GM21360 (cell line): ENCODE measurements around the gene SDK1.

ENCODE experiments used
- ATAC-seq: cut with Tn5 transposase; IDR thresholded peaks from one replicate; pipeline ENCODE4 v1.9.1; 2021; ENCODE audit warnings: mild to moderate bottlenecking, moderate library complexity; ENCODE audit not compliant: unreplicated experiment

The SDK1 gene

DNA sequence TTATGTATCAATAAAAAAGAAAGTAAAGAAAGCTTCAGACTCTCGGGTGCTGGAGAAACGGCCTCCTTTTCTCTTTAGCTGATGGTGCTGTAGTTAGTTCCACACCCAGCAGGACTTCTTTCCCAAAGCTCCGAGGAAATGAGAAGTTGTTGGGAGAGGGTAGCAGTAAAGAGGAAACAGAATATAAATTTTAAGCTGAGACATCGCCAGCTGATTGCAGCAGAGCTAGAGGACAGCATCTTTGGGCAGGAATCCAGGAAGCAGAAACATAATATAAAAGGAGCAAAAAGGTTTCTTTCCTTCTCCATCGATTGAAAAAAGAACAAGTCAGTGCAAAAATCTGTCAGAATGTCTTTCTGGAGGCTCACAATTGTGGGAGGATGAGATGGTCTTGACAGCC lies 764.1 kb downstream of the SDK1 start:
- ATAC-seq, result no peak

DNA sequence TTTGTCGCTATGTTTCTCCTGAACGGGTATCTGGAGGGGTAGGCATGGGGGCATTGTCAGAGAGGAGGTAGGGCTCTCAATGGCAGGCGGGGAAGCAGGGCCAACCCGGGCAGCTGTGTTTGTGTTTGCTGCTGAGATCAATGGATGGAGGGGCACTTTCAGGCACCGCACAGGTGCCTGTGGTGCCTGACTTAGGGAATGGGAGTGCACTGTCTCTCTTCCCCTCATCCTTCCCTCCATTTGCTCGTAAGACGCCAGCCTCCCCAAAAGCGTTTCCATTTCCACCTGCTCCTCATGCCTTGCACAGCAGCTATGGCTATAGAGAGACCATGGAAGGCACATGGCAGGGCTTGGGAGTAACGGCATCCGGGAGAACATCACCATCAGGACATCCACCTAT lies 765.2 kb downstream of the SDK1 start:
- no peak for ATAC-seq

DNA sequence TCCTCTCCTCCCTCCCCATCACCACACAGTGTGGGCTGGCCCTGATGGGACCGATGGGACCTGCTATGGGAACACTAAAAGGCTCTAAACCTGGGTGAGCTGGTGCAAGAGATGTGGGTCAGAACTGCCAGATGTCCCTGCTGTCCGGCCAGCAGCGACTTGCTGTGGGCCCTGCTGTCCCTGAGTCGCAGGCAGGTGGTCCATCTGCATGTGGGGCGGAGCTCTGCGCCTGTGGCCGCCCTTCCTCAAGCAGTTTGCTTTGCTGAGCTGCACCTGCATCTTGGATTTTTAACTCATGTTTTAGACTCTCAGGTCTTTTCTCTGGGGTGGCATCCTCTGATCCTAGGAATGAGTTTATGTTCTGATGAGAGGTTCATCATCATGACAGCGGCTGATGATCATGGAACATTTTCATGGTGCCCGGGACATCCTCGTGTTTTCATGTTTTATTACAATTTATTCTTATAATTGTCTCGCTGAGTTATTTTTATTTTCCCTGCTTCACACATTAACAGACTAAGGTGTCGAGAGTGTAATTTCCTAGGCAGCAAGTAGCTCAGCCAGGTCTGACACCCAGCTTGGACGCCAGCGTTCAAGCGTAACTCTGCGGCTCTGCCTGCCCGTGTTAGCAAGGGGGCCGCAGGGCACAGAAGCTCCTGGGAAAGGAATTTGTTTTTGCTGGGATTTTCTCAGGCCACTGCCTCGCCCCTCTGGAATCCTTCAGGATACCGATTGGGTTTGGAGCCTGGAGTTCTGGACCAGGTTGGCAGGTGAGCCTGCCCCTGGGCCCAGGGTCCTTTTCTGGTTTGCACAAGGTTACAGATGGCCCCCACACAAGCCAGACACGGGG lies 765.8 kb downstream of the SDK1 start:
- no peak for ATAC-seq

DNA sequence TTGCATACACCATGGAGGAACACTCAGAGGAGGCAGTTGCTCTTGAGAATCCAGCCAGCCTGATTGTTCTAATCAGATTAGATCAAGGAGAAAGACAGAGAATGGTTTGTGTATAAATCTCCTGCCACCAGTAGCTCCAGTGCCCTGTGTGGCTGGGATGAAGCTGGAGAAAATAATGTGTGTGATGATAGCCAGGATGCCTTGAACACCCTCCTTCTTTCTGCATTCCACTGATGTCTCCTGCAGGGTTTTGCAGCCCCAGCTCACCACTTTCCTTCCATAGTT lies 766.4 kb downstream of the SDK1 start:
- ATAC-seq, result no peak

DNA sequence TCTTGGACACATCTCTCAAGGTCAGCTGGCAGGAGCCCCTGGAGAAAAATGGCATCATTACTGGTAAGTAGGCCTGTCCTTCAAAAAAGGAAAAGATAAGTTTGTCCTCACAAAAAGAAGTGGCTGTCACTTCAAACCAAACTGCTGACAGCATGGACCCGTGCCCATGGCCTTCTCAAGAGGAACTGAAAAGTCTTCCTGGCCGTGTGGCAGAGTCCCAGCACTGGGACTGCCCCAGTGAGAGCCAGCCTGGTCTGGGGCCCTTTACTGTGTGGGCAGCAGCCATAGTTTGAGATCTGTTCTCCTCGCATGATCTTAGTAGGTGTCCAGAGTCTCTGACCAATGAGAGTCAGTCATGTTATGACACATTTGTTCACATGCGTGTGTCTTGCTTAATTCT lies 766.8 kb downstream of the SDK1 start:
- no peak for ATAC-seq

DNA sequence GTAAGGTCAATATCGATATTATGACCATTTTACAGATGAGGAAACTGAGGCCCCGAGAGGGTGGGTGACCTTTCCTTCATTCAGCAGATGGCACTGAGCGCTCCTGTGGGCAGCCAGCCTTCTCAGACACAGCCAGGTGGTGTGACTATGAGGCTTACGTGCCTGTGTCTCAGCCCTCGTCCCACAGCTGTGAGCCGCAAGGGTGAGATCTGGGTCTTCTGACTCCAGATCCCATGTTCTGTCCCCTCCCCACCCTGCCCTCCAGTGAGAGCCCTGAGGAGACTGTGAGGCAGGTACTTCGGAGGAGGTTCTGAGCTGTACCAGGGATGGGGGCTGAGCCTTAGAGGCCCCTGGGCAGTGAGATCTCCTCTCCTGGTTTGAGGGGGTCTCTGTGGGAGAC lies 767.2 kb downstream of the SDK1 start:
- no peak for ATAC-seq

DNA sequence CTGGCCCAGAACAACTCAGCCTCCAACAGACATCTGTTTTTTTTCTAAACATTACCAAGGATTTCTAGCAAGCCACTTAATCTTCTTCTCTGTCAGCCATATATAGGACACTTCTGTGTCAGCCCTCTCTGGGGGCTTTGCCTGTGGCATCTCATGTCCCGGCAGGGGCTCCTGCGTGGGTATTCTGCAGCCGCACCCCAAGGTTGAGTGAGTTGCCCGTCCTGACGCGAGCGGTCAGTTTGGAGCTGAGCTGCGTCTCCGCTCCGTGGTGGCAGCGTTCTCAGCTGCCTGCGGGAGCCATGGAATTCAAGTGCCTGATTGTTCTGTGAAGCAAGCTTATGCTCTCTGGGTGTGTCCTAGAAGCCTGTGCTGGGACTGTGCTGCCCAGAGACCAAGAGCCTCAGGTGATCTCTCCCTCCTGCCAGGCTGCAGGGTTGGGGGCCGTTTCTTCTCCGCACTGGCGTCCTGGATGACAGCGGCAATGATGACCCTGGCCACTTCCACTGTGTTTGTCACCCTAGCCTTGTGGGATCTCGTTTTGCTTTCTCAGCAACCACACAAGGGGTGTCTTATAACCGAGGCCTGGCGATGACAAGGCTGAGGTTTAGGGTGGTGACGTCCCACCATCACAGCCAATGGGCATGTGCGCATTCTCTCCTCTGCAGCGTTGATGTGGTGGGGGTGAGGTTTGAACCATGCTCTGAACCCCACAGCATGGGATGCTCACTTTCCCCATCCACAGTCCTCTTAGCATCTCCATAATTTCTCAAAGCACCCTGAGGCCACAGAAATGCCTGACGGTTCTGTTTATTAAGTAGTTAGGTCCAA lies 768.4 kb downstream of the SDK1 start:
- no peak for ATAC-seq

DNA sequence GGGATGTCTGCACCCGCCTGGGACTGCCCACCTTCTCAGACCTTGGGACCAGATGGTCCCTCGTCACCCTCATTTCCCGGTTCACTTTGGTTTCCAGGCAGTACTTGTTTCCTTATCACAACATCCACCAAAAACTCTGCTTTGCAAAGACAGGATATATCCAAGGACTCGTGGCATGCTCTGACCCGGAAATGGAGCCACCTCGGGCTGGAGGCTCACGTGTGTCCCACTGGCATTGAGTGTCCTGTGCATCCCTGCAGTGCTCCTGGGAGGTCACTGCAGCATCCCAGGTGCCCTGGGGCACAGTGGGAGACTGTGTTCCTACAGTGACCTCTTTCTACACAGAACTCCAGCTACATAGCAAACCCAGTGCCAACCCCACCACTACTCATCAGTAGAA lies 769.2 kb downstream of the SDK1 start:
- ATAC-seq, result no peak

DNA sequence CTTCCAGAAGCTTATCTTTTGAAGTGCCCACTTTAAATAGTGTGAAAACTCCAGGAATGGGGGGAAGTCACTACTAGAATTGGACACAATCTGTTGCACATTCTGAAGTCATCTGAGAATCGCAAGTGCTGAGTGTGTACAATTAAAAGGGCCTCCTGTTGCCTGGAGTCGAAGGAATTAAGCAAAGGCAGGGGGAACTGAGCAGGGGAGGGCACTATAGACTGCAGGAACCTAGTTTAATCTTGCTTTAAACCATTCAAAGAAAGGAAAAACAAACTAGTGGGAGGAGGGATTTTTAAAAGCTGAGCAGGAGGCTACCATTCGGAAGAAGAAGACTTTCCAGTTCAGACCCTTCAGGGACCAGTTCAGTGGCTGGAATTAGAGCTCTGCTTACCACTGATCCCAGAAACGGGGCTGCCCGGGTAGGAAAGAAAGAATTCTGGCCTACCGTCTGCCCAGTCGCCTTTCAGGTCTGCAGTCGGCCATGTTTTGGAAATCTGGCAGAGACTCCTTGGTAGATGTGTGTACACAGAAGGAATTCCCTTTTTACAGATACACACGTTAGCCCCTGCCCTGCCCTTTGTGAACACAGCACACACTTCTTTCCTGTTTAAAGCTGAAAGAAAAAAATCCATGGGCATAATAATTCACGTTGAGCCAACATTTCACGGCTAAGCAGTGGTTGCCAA lies 770.5 kb downstream of the SDK1 start:
- ATAC-seq, result no peak

DNA sequence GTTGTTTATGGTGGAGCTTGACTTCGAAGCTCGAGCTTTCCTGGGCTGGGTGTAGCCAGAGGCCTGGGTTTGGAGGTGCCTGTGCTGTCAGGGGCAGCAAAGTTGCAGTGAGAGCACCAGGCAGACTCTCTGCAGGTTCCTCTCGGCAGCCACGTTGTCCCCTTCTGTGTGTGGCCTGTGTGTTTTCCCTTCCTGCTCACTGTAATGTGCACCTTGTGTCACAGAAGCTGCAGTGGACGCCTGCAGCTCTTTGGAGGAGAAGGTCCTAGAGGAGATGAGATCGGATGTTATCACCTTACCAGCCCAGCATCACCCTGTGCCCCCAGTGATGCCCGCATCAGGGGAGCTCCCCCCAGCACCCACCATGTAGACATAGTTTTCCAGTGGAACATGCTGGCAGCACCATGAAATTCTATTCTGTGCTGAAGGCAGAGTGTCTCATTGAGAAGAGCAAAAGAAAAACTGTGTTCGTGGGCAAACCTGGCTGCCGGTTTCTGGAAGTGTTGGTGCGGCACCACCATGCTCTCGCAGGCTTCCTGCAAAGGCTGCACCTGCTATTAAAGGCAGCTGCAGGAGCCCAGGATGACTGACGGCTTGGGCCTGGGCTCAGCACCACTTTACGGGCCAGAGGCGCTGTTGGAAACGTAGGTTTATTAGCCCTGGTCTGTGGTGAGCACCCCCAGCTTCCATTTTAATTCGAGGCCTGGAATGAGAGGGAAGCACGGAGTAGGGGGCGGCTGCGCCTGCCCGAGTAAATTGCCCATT lies 771.3 kb downstream of the SDK1 start:
- no peak for ATAC-seq

DNA sequence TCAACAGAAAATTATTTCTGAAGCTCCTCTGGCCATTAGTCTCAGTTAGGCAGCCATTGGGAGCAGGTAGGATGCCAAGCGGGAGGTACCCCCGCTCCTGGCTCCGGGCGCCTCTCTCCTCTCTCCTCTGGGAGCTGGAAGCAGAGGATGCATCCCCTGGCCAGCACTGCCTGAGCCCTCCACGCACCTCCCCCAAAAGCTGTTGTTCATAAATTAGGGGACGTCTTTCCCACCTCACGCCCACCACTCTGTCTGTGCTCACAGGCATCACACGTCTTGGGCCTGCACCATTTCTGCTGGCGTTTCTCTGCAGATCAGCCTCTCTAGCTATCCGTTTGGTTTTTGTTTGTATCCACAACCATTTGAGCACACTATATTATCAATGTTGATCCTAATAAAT lies 772.0 kb downstream of the SDK1 start:
- ATAC-seq, result no peak

DNA sequence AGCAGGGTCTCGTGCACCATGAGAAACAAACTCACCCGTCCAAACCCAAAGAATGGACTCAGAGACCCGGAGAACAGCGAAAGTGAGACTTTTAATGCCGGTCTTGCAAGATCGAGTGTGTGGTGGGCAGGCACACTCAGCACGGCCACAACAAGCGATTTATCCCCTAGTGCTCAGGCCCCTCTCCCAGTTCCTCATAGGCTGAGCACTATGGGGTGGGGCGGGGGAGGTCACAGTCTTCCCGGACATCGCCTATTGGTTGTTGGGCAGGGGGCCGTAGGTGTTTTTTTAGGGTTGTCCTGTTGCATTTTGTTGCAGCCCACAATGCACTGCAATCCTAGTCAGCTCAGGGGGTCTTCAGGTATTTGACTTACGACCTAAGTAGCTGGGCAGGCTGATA lies 772.7 kb downstream of the SDK1 start:
- ATAC-seq, result no peak

DNA sequence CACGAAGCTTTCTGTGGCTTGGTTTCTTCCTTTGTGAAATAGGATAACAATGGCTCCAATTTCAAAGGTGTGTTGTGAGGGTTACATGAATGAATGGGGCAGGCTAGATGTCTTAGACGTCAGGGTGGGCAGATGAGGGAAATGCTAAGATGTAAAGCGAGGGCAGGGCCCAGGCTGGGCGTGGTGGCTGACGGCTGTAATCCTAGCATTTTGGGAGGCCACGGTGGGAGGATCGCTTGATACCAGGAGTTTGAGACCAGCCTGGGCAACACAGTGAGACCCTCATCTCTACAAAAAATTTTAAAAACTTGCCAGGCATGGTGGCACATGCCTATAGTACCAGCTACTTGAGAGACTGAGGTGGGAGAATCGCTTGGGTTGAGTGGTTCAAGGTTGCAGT lies 773.4 kb downstream of the SDK1 start:
- ATAC-seq, result no peak

DNA sequence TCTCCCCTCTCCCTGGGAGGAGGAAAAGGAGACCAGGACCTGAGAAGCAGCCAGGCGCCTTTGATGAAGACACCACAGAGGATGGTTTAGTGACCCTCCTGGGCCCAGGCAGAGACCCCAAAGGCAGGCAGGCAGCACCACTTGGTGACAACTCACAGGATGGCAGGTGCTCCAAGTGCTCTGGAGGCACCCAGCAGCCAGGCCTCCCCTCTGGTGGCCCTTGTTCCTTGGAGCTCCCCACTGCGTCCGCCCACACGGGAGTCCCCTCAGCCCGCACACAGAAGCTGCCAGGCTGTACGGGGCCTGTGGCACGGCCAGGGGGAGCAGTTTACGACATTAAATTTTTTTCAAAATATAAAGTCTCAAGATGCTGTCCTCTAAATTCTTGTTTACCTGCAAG lies 773.9 kb downstream of the SDK1 start:
- no peak for ATAC-seq

DNA sequence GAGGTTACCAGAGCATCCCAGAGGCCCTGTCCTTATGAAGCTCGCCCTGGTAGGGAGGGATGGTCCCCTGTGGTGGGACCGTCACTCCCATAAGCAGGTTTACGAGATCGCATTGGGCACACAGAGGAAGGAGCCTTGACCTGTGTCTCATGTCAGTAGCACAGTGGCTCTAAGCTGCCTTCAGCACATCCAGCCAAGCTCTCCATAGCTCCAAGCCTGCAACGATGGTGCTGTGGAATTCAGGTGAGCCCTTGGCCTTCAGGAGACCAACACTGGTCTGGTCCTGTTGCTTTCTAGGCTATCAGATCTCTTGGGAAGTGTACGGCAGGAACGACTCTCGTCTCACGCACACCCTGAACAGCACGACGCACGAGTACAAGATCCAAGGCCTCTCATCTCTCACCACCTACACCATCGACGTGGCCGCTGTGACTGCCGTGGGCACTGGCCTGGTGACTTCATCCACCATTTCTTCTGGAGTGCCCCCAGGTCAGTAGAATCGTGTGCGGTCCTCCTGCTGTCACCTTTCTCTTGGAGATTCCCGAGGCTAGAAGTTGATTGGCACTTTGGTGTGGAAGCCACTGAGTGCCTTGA lies 775.7 kb downstream of the SDK1 start:
- no peak for ATAC-seq

DNA sequence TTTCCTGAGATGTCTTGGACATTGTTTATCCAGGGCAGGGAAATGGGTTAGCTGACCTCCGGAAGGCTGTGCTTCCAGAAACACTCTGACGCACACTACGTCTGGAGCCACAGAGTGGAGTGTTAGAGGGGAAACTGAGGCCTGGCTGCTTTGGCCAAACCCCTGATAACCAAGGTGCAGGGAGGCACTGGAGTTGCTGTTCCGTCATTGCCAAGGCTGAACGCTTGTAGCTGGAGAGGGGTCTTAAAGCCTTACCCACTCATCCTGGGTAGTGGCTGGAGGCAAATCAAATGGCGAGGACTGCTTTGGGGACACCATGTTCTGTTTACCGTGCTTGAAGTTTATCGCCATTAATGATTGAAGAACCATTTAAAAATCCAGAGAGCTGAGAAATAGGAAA lies 776.9 kb downstream of the SDK1 start:
- ATAC-seq, result no peak

DNA sequence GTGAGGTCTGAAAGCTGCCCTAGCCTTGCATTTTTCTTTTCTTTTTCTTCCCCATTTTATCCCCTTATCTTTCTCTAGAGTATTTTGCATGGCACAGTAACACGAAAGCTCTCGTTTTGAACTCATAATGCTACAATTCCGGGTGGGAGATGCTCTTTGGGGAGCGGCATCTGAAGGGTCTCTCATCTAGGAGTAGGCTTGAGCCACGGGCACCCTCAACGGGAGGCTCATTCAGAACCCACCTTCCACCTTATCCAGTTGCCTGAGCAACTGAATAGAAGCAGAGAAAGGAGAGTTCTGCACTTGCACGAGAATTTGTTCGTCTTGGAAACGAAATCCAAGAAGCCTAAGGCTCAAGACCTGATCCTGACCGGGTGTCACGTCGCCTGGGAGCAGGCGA lies 777.5 kb downstream of the SDK1 start:
- ATAC-seq, result no peak

DNA sequence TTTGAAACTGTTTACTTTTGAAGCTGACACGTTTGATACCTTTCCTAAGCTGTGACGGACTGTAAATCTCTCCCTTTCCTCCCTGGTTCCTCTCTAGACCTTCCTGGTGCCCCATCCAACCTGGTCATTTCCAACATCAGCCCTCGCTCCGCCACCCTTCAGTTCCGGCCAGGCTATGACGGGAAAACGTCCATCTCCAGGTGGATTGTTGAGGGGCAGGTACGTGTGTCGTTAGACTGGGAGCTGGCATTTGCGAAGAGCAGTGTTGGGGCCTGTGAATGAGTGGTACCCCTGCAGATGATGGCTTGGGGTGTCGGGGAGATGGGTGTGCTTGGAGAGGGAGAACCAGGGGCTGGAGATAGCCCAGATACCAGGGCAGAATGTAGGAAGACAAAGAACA lies 778.3 kb downstream of the SDK1 start:
- ATAC-seq, result no peak

DNA sequence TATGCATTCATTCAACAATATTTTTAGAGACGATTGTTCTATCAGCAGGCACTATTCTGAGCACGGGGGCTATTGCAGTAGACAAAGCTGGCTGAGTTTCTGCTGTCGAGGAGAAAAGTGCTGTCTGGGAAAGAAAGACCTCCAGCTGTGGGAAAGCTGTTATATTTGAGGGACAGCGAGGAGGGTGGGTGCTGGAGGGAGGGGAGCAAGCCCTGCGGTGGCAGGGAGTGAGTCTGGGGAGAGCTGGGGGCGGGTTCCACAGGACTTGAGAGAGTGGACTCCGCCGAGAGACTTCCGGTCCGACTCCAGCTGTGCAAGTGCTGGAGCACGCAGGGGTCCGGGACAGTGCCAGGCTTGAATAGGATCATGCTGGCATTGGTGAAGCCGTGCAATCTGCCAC lies 778.9 kb downstream of the SDK1 start:
- ATAC-seq, result no peak

DNA sequence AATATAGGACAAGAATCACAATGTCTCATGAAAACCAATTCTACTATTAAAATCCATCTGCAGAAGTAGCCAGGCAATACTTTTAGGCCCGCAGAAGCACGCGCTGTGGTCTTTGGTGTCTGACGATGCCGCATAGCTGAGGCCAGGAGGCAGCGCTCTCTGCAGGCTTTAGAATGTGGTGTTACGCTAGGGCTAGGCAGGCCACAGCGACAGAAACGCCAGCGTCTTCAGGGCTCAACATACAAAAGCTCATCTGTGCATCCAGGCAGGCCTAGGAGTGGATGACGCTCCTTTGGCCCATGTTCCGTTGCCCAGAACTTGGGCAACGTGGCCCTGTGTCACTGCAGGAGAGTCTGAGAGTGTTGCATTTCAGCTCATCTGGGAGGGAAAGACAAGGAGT lies 779.9 kb downstream of the SDK1 start:
- no peak for ATAC-seq

DNA sequence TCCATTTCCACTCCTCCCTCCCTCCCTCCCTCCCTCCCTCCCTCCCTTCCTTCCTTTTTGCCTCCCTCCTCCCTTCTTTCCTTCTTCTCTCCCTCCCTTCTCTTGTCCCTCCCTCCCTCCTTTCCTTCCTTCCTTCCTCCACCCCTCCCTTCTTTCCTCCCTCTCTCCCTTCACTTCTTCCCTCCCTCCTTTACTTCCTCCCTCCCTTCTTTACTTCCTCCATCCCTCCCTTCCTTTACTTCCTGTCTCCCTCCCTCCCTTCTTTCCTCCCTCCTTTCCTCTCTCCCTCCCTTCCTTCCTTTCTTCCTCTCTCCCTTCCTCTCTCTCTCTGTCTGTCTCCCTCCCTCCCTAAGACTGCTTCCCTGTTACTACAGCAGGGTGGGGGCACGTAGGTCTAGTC lies 782.5 kb downstream of the SDK1 start:
- no peak for ATAC-seq
